ENCODE measurements around the gene CARD9.

CARD9 gene

GRCh38 chr9:136351252-136351800 is 22.1 kb downstream of the CARD9 start:
- in situ Hi-C loops (cut with HindIII; ENCODE audit: low sequenced_read_pairs), result no loop called here

- in situ Hi-C loops (cut with HindIII; ENCODE audit: low sequenced_read_pairs), result no loop called here
Measured at GRCh38 chr9:136349546-136349945, 23.9 kb downstream of the CARD9 start.

DNA sequence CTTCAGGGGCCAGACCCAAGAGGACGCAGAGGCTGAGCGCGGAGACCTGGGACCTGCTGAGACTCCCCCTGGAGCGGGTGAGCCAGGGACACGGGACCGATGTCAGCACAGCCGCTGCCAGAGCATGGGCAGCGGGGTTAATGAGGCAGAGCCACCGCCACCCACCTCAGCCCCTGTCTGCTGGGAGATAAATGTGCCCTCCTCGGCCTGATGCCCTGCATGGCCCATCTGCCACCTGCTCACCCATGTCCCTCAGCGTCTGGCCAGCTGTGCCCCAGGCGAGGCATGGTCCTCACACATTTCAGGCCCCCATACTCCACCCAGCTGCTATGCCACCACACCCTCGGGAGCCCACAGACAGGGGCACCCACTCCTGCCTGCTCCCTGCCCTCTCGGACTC is 24.8 kb downstream of the CARD9 start:
- in situ Hi-C loops (cut with HindIII; ENCODE audit: low sequenced_read_pairs), result no loop called here

DNA sequence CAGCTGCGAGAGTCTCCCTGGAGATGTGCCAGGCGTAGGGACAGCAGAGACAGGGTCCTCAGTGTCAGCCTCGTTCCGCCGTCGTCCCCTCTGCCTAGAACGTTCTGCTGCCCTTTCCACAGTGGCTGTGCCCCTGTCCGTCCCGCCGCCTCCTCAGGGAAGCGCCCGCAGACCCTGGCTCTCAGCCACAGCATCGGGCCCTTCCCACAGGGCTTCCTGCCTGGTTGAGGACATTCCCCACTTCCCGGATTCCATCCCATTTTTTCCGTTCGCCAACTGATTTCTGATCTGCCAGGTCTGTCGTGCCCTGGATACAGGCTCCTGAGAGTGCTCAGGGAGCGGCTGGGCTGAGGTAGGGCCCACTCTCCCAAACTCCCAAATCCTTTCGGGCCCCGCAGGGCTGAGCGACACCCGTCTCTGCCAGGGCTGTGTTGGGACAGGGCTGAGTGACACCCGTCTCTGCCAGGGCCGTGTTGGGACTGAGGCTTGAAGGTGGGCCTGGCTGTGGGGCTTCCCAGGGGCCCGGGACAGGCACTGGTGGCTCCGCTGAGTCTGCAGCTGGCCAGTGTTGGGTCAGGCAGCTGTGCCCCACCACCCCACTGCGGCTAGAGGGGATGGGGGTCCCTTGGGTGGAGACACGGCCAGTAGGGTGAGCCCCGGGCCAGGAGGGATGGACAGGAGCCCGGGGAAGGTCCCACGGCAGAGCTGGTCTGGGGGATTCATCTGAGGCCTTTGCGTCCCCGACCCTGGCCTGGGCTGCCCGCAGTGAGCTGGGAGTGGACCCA is 25.8 kb downstream of the CARD9 start:
- in situ Hi-C loops (cut with HindIII; ENCODE audit: low sequenced_read_pairs), result no loop called here

- in situ Hi-C loops (cut with HindIII; ENCODE audit: low sequenced_read_pairs), result no loop called here
Measured at GRCh38 chr9:136346927-136347465, 26.5 kb downstream of the CARD9 start.

DNA sequence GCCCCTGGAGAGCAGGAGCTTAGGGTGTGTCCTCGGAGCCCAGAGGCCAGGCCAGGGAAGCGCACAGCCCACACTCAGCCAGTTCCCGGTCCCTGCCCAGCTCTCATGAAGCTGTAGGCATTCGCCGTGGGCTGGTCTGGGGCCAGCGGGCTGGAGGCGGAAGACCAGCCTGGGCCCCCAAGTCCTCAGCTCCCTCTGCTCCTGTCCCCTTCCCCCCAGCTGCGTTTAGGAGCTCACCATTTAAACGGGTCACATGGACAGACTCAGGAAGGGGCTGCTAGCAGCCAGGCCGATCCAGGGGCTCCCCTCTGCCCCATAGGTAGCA is 27.4 kb downstream of the CARD9 start:
- in situ Hi-C loops (cut with HindIII; ENCODE audit: low sequenced_read_pairs), result no loop called here

DNA sequence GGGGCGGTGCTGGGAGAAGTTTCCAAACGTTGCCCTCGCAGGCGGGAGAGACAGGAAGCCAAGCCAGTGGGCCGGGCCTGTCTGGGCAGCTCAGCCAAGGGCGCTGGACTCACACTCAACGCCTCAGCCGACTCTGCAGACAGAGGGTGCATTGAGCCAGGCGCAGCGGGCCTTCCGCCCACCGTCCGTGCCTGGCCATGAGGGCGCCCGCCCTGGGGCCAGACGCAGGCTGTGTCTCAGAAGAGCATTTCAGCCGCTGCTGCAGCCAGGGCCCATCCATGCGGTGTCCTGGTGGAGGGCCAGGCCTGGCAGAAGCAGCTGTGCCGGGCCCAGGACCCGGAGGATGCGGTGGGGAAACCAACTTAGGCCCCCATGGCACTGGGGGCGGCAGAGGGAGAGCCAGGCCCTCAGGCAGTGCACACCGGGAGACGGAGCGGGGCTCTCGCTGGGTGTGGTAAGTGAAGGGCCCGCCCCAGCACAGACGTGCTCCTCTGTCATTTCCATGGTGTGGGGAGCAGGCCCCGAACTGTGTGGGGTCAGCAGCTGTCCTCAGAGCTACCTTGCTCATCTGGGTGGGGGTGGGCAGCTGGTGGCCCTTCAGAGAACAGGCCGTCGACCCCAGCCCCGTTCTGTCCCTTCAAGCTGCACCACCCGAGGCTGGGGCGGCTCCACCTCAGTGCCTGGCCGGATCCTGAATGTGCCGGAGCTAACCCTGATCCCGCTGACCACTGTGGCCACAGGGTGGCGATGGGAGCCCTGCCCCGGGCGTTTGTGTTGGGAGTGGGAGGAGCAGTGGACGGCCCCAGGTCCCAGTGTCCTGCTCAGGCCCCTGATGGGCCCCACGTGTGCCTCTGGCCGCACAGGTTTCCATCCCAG is 27.9 kb downstream of the CARD9 start:
- in situ Hi-C loops (cut with HindIII; ENCODE audit: low sequenced_read_pairs), result no loop called here

GRCh38 chr9:136344544-136345280 is 28.8 kb downstream of the CARD9 start:
- in situ Hi-C loops (cut with HindIII; ENCODE audit: low sequenced_read_pairs), result no loop called here

GRCh38 chr9:136343884-136344269 is 29.6 kb downstream of the CARD9 start:
- in situ Hi-C loops (cut with HindIII; ENCODE audit: low sequenced_read_pairs), result no loop called here

GRCh38 chr9:136343121-136343883 is 30.2 kb downstream of the CARD9 start:
- in situ Hi-C loops (cut with HindIII; ENCODE audit: low sequenced_read_pairs), result no loop called here

DNA sequence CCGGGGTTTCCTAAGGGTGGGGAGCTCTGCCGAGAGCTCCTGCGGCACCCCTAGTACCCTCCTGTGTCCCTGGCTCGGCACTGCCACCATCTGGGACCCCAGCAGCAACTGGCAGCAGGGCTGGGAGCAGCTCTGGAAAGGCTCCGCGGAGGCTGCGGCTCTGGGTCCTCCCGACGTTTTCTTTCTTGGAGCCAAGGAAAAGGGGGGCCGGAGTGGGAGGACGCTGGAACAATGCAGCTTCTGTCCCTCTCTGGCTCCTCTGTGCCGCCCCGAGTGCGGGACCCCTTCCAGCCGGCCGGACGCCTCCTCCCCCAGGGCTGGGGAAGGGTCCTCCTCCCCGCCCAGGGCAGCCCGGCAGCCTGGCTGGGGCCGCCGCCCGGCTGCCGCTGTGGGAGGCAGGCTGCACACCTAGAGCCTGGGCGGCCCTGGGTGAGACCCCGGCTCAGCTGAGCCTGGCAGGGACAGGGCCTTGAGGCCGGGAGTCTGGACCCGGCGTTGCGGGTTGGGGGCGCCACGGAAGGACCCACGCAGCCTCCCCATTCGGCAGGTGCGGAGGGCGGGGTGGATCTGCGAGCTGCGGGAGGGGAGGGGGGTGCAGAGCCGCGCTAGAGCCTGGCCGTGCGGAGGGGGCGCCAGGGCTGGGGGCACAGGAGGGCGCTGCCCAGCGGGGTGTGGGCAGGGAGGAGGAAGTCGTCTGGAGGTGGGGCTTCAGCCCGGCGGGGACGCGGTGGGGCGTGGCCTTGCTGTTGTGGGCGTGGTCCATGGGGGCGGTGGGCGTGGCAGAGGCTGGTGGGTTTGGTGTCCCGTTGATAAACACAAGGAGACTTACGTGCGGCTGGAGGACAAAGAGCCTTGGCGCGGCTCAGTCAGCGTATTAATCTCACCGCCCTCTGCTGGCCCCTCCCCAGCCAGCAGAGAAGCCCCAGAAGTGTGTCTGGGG is 31.0 kb downstream of the CARD9 start:
- in situ Hi-C loops (cut with HindIII; ENCODE audit: low sequenced_read_pairs), result no loop called here

- in situ Hi-C loops (cut with HindIII; ENCODE audit: low sequenced_read_pairs), result no loop called here
Measured at GRCh38 chr9:136341769-136342168, 31.7 kb downstream of the CARD9 start.

DNA sequence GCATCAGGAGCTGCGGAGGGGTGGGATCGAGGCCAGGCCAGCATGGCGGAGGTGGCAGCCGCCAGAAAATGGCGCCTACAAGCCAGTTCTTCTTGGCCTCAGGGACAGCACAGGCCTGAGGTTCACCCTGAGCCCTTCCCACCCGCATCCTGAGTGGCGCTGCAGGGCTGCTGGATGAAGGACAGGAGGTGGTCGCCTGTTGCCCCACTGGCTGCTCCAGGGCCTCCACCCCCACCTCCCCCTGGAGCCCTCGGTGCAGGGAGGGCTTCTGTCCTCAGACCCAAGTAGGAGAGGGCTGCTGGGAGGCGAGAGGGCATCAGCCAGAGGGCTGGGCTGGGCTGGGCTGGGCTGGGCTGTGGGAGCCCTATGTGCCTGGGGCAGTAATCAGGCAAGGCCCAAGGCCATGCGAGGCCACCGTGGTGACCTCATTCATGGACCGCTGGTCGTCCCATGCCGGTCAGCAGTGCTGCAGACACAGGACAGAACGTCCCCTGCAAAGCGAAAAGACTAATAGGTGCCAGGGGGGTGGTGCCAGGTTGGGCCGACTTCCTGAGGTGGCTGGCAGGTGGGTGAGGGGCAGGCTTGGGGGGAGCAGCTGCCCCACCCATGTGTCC is 32.3 kb downstream of the CARD9 start:
- in situ Hi-C loops (cut with HindIII; ENCODE audit: low sequenced_read_pairs), result no loop called here

GRCh38 chr9:136340356-136341041 is 33.0 kb downstream of the CARD9 start:
- in situ Hi-C loops (cut with HindIII; ENCODE audit: low sequenced_read_pairs), result no loop called here

DNA sequence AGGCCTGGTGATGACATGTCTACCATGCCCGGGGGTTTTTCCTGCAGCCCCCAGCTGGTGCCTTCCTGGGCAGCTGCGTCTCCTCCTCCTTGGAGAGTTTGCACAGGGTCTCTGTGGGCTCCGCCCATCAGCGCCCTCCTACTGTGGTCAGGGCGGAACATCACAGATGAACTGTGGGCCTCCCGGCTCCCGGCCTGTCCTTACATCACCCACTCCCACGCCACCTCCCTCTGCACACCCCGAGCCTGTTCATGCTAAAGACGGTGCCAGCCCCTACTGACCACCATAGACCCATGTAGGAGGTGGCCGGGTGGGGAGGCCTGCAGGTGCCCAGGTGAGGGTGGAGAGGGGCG is 33.5 kb downstream of the CARD9 start:
- in situ Hi-C loops (cut with HindIII; ENCODE audit: low sequenced_read_pairs), result no loop called here

- in situ Hi-C loops (cut with HindIII; ENCODE audit: low sequenced_read_pairs), result no loop called here
Measured at GRCh38 chr9:136339173-136339957, 34.1 kb downstream of the CARD9 start.

- in situ Hi-C loops (cut with HindIII; ENCODE audit: low sequenced_read_pairs), result no loop called here
Measured at GRCh38 chr9:136338511-136338910, 35.0 kb downstream of the CARD9 start.
